Frontal cortex (tissue), 4 donors: Measurements from ENCODE around the gene PADI1. TPM values are rescaled to one million over a fixed set of nuclear protein-coding genes. Genes with fewer than 3 reads are reported as not detected.

Experiments
- DNase-seq, 2 donors: peaks; one replicate each; pipeline ENCODE4 v3.0.0; 2012; ENCODE audit warnings: low spot score in 2 of 2
- FAIRE-seq: peaks from 2 replicates; lab custom pipeline; 2012; peaks lifted over from hg19 to GRCh38; lab: Jason Lieb, UNC
- small RNA-seq: library from RNA; depleted of rRNA; stranded (forward); fragments of <200 nt; gene quantifications from one replicate; pipeline ENCODE3, GENCODE V24; 2014
- total RNA-seq: library from RNA; depleted of rRNA; stranded (reverse); fragments of >200 nt; gene quantifications from one replicate; pipeline ENCODE4 v1.2.3, GENCODE V29; 2014
- donor health status: control.
- donor health status: control.
- donor health status: control.

Gene PADI1
- total RNA-seq, 1 donor from 2014 or later = not detected

GRCh38 chr1:17287130-17287776, 82.3 kb downstream of the PADI1 start:
- FAIRE-seq (no peak), DNase-seq (no peak)

GRCh38 chr1:17289721-17290120, 84.8 kb downstream of the PADI1 start:
- no peak for FAIRE-seq

GRCh38 chr1:17290553-17290952, 85.6 kb downstream of the PADI1 start:
- FAIRE-seq (no peak), DNase-seq (no peak)

More at GRCh38 chr1:17289721-17290120, 84.8 kb downstream of the PADI1 start:
- DNase-seq = no peak

- FAIRE-seq (no peak), DNase-seq (no peak)
Observed at GRCh38 chr1:17292299-17293160, 87.6 kb downstream of the PADI1 start.

GRCh38 chr1:17293681-17294425, 88.9 kb downstream of the PADI1 start:
- FAIRE-seq = no peak
- DNase-seq = no peak

- no peak for DNase-seq
- FAIRE-seq = no peak
Observed at GRCh38 chr1:17295292-17295691, 90.4 kb downstream of the PADI1 start.

Small RNAs within 50 kb of the gene (small RNA-seq; reads per million reads assigned to genes)
- gene MIR3972 = not detected

Other genes with a start within 250 kb of the PADI1 start
- 7.3 TPM for gene MFAP2, start 224.5 kb upstream of the PADI1 start, total RNA-seq
- 73.4 TPM for gene ATP13A2, start 193.2 kb upstream of the PADI1 start, total RNA-seq
- gene SDHB, start 151.1 kb upstream of the PADI1 start, total RNA-seq = 89.3 TPM
- 0.41 TPM for gene PADI2, start 85.7 kb upstream of the PADI1 start, total RNA-seq
- not detected for gene PADI3, start 44.0 kb downstream of the PADI1 start, total RNA-seq
- 0.41 TPM for gene PADI4, start 103.1 kb downstream of the PADI1 start, total RNA-seq
- gene PADI6, start 167.1 kb downstream of the PADI1 start, total RNA-seq = not detected
- gene RCC2, start 234.5 kb downstream of the PADI1 start, total RNA-seq = 27.7 TPM